DND-41 (cell line): Measurements from ENCODE around the gene CENPO.

ENCODE experiments used
- CTCF ChIP-seq: IDR thresholded peaks from 2 replicates; pipeline ENCODE4 v1.5.1; 2012; ENCODE audit warnings: borderline replicate concordance, low read length, moderate library complexity, mild to moderate bottlenecking; ENCODE audit not compliant: poor library complexity, severe bottlenecking; ENCODE audit errors: extremely low read depth
- EZH2 ChIP-seq: IDR thresholded peaks from 3 replicates; pipeline ENCODE4 v1.6.1; 2012; ENCODE audit warnings: borderline replicate concordance, low read depth, mild to moderate bottlenecking, moderate library complexity, low read length, inconsistent platforms; ENCODE audit not compliant: severe bottlenecking

- TF ChIP-seq CTCF (no peak), EZH2 (no peak)
These were observed 4.4 kb upstream of the CENPO start for GRCh38 chr2:24788816-24789215.
